ENCODE measurements around the gene ANKRD17.

GRCh38 chr4:73172161-73172560, 86.4 kb downstream of the ANKRD17 start:
- TF ChIP-seq CTCF (IDR thresholded peaks at IDR 0.05; ENCODE audit: low read depth, low read length) (no peak), MYC (IDR thresholded peaks at IDR 0.05; ENCODE audit: low read depth, low read length) (no peak), POLR2A (IDR thresholded peaks at IDR 0.05; ENCODE audit: extremely low read depth, insufficient read length) (no peak)
